Sigmoid colon (tissue), 4 donors: ENCODE data around the gene USP6.
"Not testable (repeated sequence)": the region's sequence is repeated elsewhere in the genome, so short reads cannot be mapped to it uniquely, and the experiment has no call there.

Experiments
- POLR2AphosphoS5 ChIP-seq, 4 donors: sonication (generic); formaldehyde crosslinking; IDR thresholded peaks; one replicate each; pipeline ENCODE4 v1.6.1; 2017; ENCODE audit warnings: antibody characterized with exemption in 4 of 4
- TF ChIP-seq, protein P1 (sequence below), 4 experiments: fragments of 450-650 bp in 3 of 4; fragments of 200-600 bp in 1 of 4; IDR thresholded peaks; one replicate each; pipeline ENCODE4 v1.5.1; 2016 to 2019; ENCODE audit warnings: antibody characterized with exemption in 4 of 4, mild to moderate bottlenecking in 3 of 4, moderate library complexity in 2 of 4

GRCh38 chr17:5128387-5128786 lies 12.6 kb downstream of the USP6 start:
- TF ChIP-seq, protein P1, sequence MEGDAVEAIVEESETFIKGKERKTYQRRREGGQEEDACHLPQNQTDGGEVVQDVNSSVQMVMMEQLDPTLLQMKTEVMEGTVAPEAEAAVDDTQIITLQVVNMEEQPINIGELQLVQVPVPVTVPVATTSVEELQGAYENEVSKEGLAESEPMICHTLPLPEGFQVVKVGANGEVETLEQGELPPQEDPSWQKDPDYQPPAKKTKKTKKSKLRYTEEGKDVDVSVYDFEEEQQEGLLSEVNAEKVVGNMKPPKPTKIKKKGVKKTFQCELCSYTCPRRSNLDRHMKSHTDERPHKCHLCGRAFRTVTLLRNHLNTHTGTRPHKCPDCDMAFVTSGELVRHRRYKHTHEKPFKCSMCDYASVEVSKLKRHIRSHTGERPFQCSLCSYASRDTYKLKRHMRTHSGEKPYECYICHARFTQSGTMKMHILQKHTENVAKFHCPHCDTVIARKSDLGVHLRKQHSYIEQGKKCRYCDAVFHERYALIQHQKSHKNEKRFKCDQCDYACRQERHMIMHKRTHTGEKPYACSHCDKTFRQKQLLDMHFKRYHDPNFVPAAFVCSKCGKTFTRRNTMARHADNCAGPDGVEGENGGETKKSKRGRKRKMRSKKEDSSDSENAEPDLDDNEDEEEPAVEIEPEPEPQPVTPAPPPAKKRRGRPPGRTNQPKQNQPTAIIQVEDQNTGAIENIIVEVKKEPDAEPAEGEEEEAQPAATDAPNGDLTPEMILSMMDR (IDR thresholded peaks at IDR 0.05), result not testable (repeated sequence)
- not testable (repeated sequence) for TF ChIP-seq POLR2AphosphoS5 (IDR thresholded peaks at IDR 0.05)
